H9 (cell line): Measurements from ENCODE around the gene FCN1. TPM values are rescaled to one million over a fixed set of nuclear protein-coding genes. Genes with fewer than 3 reads are reported as not detected.

Source experiments
- DNase-seq: peaks from one replicate; pipeline ENCODE4 v3.0.0-alpha.2; 2017
- H2AFZ ChIP-seq: one replicate; pipeline ENCODE4 v1.6.1; 2013; ENCODE audit warnings: mild to moderate bottlenecking, low read length, control low read depth, moderate library complexity
- H2AK5ac ChIP-seq: 2 replicates; pipeline ENCODE4 v1.6.1; 2013; ENCODE audit warnings: low read length, control low read depth, mixed read lengths; ENCODE audit not compliant: insufficient read length
- H2BK120ac ChIP-seq: one replicate; pipeline ENCODE4 v1.6.1; 2013; ENCODE audit warnings: low read depth, mild to moderate bottlenecking, low read length, control low read depth, inconsistent platforms; ENCODE audit not compliant: poor library complexity, severe bottlenecking
- H2BK12ac ChIP-seq: 2 replicates; pipeline ENCODE4 v1.6.1; 2013; ENCODE audit warnings: low read length, control low read depth, mixed read lengths, low read depth; ENCODE audit not compliant: insufficient read length
- H2BK15ac ChIP-seq: 2 replicates; pipeline ENCODE4 v1.6.1; 2013; ENCODE audit warnings: low read depth, low read length, control low read depth
- H2BK20ac ChIP-seq: one replicate; pipeline ENCODE4 v1.6.1; 2013; ENCODE audit warnings: low read depth, mild to moderate bottlenecking, low read length, control low read depth, inconsistent platforms; ENCODE audit not compliant: poor library complexity, severe bottlenecking
- H2BK5ac ChIP-seq: 2 replicates; pipeline ENCODE4 v1.6.1; 2013; ENCODE audit warnings: low read length, control low read depth, mixed read lengths; ENCODE audit not compliant: insufficient read length
- H3K14ac ChIP-seq: 2 replicates; pipeline ENCODE4 v1.6.1; 2013; ENCODE audit warnings: low read length, control low read depth; ENCODE audit not compliant: insufficient read depth
- H3K18ac ChIP-seq: 2 replicates; pipeline ENCODE4 v1.6.1; 2013; ENCODE audit warnings: low read depth, mild to moderate bottlenecking, mixed read lengths, low read length, control low read depth; ENCODE audit not compliant: insufficient read length
- H3K23ac ChIP-seq: 2 replicates; pipeline ENCODE4 v1.6.1; 2013; ENCODE audit warnings: low read length, control low read depth, mixed read lengths, low read depth; ENCODE audit not compliant: insufficient read length
- H3K23me2 ChIP-seq: 2 replicates; pipeline ENCODE4 v1.6.1; 2013; ENCODE audit warnings: low read depth, mild to moderate bottlenecking, mixed read lengths, low read length, control low read depth; ENCODE audit not compliant: insufficient read length, poor library complexity, severe bottlenecking
- H3K27ac ChIP-seq: 2 replicates; pipeline ENCODE4 v1.5.1; 2013; ENCODE audit warnings: low read length, control low read depth, mixed read lengths, low read depth; ENCODE audit not compliant: insufficient read length
- H3K27me3 ChIP-seq: 2 replicates; pipeline ENCODE4 v1.6.1; 2013; ENCODE audit warnings: low read length, control low read depth, inconsistent platforms; ENCODE audit not compliant: insufficient read depth
- H3K4ac ChIP-seq: 2 replicates; pipeline ENCODE4 v1.6.1; 2013; ENCODE audit warnings: low read depth, mild to moderate bottlenecking, control low read depth, inconsistent platforms, low read length, moderate library complexity
- H3K4me1 ChIP-seq: 2 replicates; pipeline ENCODE4 v1.6.1; 2013; ENCODE audit warnings: low read length, control low read depth, inconsistent platforms; ENCODE audit not compliant: insufficient read depth
- H3K4me2 ChIP-seq: 2 replicates; pipeline ENCODE4 v1.6.1; 2013; ENCODE audit warnings: low read length, control low read depth, mixed read lengths; ENCODE audit not compliant: insufficient read length, insufficient read depth
- H3K56ac ChIP-seq: 2 replicates; pipeline ENCODE4 v1.6.1; 2013; ENCODE audit warnings: low read depth, mild to moderate bottlenecking, mixed read lengths, low read length, control low read depth; ENCODE audit not compliant: insufficient read length
- H3K79me1 ChIP-seq: 2 replicates; pipeline ENCODE4 v1.6.1; 2013; ENCODE audit warnings: low read depth, mild to moderate bottlenecking, moderate library complexity, low read length, control low read depth, inconsistent platforms; ENCODE audit not compliant: insufficient read depth, poor library complexity, severe bottlenecking
- H3K79me2 ChIP-seq: 2 replicates; pipeline ENCODE4 v1.6.1; 2013; ENCODE audit warnings: low read length, control low read depth, inconsistent platforms; ENCODE audit not compliant: insufficient read depth
- H3K9ac ChIP-seq: 2 replicates; pipeline ENCODE4 v1.6.1; 2013; ENCODE audit warnings: low read length, control low read depth, mixed read lengths; ENCODE audit not compliant: insufficient read length; ENCODE audit errors: extremely low read depth
- H3K9me3 ChIP-seq: one replicate; pipeline ENCODE4 v1.6.1; 2013; ENCODE audit warnings: low read depth, low read length, inconsistent platforms; ENCODE audit not compliant: control insufficient read depth
- H3T11ph ChIP-seq: one replicate; pipeline ENCODE4 v1.6.1; 2013; ENCODE audit warnings: mild to moderate bottlenecking, low read length, control low read depth, inconsistent platforms
- H4K20me1 ChIP-seq: one replicate; pipeline ENCODE4 v1.6.1; 2013; ENCODE audit not compliant: control insufficient read depth, insufficient read length, insufficient read depth
- H4K5ac ChIP-seq: 2 replicates; pipeline ENCODE4 v1.6.1; 2013; ENCODE audit warnings: low read depth, mild to moderate bottlenecking, mixed read lengths, low read length, control low read depth; ENCODE audit not compliant: insufficient read length
- H4K8ac ChIP-seq: replicated peaks from 2 replicates; pipeline ENCODE4 v1.6.1; 2013; ENCODE audit warnings: low read length, control low read depth, mixed read lengths, low read depth; ENCODE audit not compliant: insufficient read length
- H4K91ac ChIP-seq: 2 replicates; pipeline ENCODE4 v1.6.1; 2013; ENCODE audit warnings: low read depth, mild to moderate bottlenecking, moderate library complexity, mixed read lengths, low read length, control low read depth; ENCODE audit not compliant: insufficient read length
- H3K27ac Mint-ChIP-seq, 3 experiments: 2 replicates in 2 of 3; 3 replicates in 1 of 3; pipeline ENCODE4 v1.8.0; 2020 to 2021; ENCODE audit warnings: mixed read lengths in 3 of 3, mild to moderate bottlenecking in 1 of 3, moderate library complexity in 1 of 3
- H3K27me3 Mint-ChIP-seq: 2 replicates; pipeline ENCODE4 v1.8.0; 2021; ENCODE audit warnings: low read depth, mild to moderate bottlenecking, moderate library complexity, mixed read lengths
- H3K36me3 Mint-ChIP-seq, 3 experiments: 2 replicates in 2 of 3; 3 replicates in 1 of 3; pipeline ENCODE4 v1.8.0; 2020 to 2021; ENCODE audit warnings: low read depth in 3 of 3, mixed read lengths in 3 of 3; ENCODE audit not compliant: insufficient read depth in 1 of 3
- H3K4me1 Mint-ChIP-seq, 2 experiments: 2 replicates each; pipeline ENCODE4 v1.8.0; 2020; ENCODE audit warnings: mixed read lengths in 2 of 2
- H3K4me3 Mint-ChIP-seq, 2 experiments: 2 replicates in 1 of 2; 3 replicates in 1 of 2; pipeline ENCODE4 v1.8.0; 2020 to 2021; ENCODE audit warnings: mild to moderate bottlenecking in 2 of 2, mixed read lengths in 2 of 2, moderate library complexity in 1 of 2
- H3K9me3 Mint-ChIP-seq, 2 experiments: 2 replicates in 1 of 2; 3 replicates in 1 of 2; pipeline ENCODE4 v1.8.0; 2020; ENCODE audit warnings: mild to moderate bottlenecking in 2 of 2, mixed read lengths in 2 of 2, moderate library complexity in 1 of 2
- CTCF ChIP-seq: fragments of 200-600 bp; sonication (generic); conservative IDR thresholded peaks from 3 replicates; pipeline ENCODE4 v1.8.0; 2021; ENCODE audit warnings: antibody characterized with exemption, mild to moderate bottlenecking
- WGBS: extraction: QIAGEN DNeasy Blood & Tissue Kit; methylation state at CpG from one replicate; pipeline ENCODE4 v1.1.7; 2013; ENCODE audit warnings: missing lambda C conversion rate, low lambda C conversion rate, mixed read lengths; ENCODE audit not compliant: insufficient read length; ENCODE audit errors: extremely low coverage; 5-methylcytosine and 5-hydroxymethylcytosine counted together
- total RNA-seq: library from RNA; stranded (reverse); gene quantifications from 2 replicates; pipeline ENCODE4 v1.2.1, GENCODE V29; 2021

The FCN1 gene
- total RNA-seq, 1 experiment from 2014 or later: not detected

GRCh38 chr9:134916161-134916665, 1.5 kb downstream of the FCN1 start:
- H4K91ac ChIP-seq: no peak overlapping the region
- TF ChIP-seq CTCF: no peak

More at GRCh38 chr9:134916161-134916665, 1.5 kb downstream of the FCN1 start:
- no peaks in the 10 kb centered on the region for H3K4me1 ChIP-seq
- no peak overlapping the region for H3K27ac ChIP-seq
- H3K4me2 ChIP-seq: no peak overlapping the region
- no peak overlapping the region for H3K4me3 Mint-ChIP-seq
- H2AK5ac ChIP-seq: no peak overlapping the region
- no peaks in the 10 kb centered on the region for H3K27me3 ChIP-seq
- no peak for DNase-seq
- no peak overlapping the region for H3T11ph ChIP-seq
- H3K9me3 ChIP-seq: no peaks in the 10 kb centered on the region
- H2BK5ac ChIP-seq: no peak overlapping the region
- H2BK20ac ChIP-seq: no peak overlapping the region
- H3K27me3 Mint-ChIP-seq: peaks cover 5% of the 10 kb centered on the region
- no peak overlapping the region for H4K5ac ChIP-seq
- H2BK15ac ChIP-seq: no peak overlapping the region
- no peak overlapping the region for H3K9ac ChIP-seq
- no peak overlapping the region for H4K8ac ChIP-seq
- WGBS: no CpG with 5 or more reads among the region's 8 CpGs
- H3K4me1 Mint-ChIP-seq: no peaks in the 10 kb centered on the region
- no peaks in the 10 kb centered on the region for H3K79me2 ChIP-seq
- H2BK120ac ChIP-seq: no peak overlapping the region
- no peak overlapping the region for H3K27ac Mint-ChIP-seq
- peaks cover 3 to 10% (median 4%) of the 10 kb centered on the region in 3 experiments; a peak in 5 of 7 replicates for H3K36me3 Mint-ChIP-seq
- no peak overlapping the region for H2BK12ac ChIP-seq
- no peak overlapping the region for H3K18ac ChIP-seq
- H3K14ac ChIP-seq: no peak overlapping the region; the same call in 1 of the 2 replicates
- H3K23me2 ChIP-seq: no peaks in the 10 kb centered on the region
- H3K56ac ChIP-seq: no peak overlapping the region
- H3K9me3 Mint-ChIP-seq: peaks cover 4 to 11% of the 10 kb centered on the region in 2 experiments
- no peaks in the 10 kb centered on the region for H3K79me1 ChIP-seq
- H3K4ac ChIP-seq: no peak overlapping the region
- H3K23ac ChIP-seq: no peak overlapping the region
- no peaks in the 10 kb centered on the region for H4K20me1 ChIP-seq
- no peak overlapping the region for H2AFZ ChIP-seq
